ENCODE data around the gene MIGA2.

- TF ChIP-seq POLR2AphosphoS5 (IDR thresholded peaks at IDR 0.05; ENCODE audit: low read depth) (no peak), CTCF (conservative IDR thresholded peaks at IDR 0.05; ENCODE audit: low read depth in 2 of 2) (no peak), CREB1 (CRISPR knock-in tag; IDR thresholded peaks at IDR 0.05; ENCODE audit: low read depth) (no peak)
Observed at GRCh38 chr9:129060991-129061390, 24.6 kb downstream of the MIGA2 start.
